Panc1 (cell line): ENCODE data around the gene HSPA4L. TPM values are rescaled to one million over a fixed set of nuclear protein-coding genes. Genes with fewer than 3 reads are reported as not detected.

Source experiments
- ATAC-seq: fragments of 200-7000 bp; cut with Tn5 transposase; 2 replicates; pipeline ENCODE4 v1.9.1; 2020; ENCODE audit warnings: mild to moderate bottlenecking, moderate library complexity
- BruUV-seq: library from RNA; stranded (reverse); fragments of 400-500 nt; replicated peaks from 2 replicates; lab custom pipeline; 2021; lab: Mats Ljungman, UMichigan
- CTCF ChIA-PET: fragments of 300-600 bp; sonication (Branson Sonifier 250); formaldehyde crosslinking; loops from one replicate; lab custom pipeline; 2022; ENCODE audit warnings: antibody characterized with exemption; lab: Charles Lee
- POLR2A ChIA-PET: fragments of 300-600 bp; sonication (Branson Sonifier 250); formaldehyde crosslinking; loops from one replicate; lab custom pipeline; 2022; ENCODE audit warnings: antibody characterized with exemption; lab: Charles Lee
- DNase-seq: peaks from one replicate; pipeline ENCODE4 v3.0.0-alpha.2; 2010; ENCODE audit warnings: low read depth, low spot score
- H3K27ac ChIP-seq: 2 replicates; pipeline ENCODE4 v1.5.1; 2011; ENCODE audit warnings: mild to moderate bottlenecking, low read length, inconsistent platforms
- H3K27me3 ChIP-seq: fragments of 200-500 bp; sonication (Bioruptor generic); 2 replicates; pipeline ENCODE4 v1.6.0; 2014; ENCODE audit warnings: low read length, inconsistent platforms; ENCODE audit not compliant: control insufficient read depth, insufficient read depth
- H3K36me3 ChIP-seq: fragments of 200-500 bp; sonication (Bioruptor generic); 2 replicates; pipeline ENCODE4 v1.5.1; 2014; ENCODE audit warnings: inconsistent platforms, mild to moderate bottlenecking, low read length, moderate library complexity; ENCODE audit not compliant: control insufficient read depth, insufficient read depth
- H3K4me1 ChIP-seq: 2 replicates; pipeline ENCODE4 v1.5.1; 2011; ENCODE audit warnings: inconsistent platforms, mild to moderate bottlenecking, low read length, moderate library complexity; ENCODE audit not compliant: control insufficient read depth, insufficient read depth
- H3K4me3 ChIP-seq, 2 experiments: 2 replicates each; pipeline ENCODE4 v1.5.1; 2011 to 2012; ENCODE audit warnings: low read depth in 2 of 2, low read length in 2 of 2, mild to moderate bottlenecking in 2 of 2, inconsistent platforms in 1 of 2, moderate library complexity in 1 of 2
- H3K9me3 ChIP-seq: fragments of 200-500 bp; sonication (Bioruptor generic); 2 replicates; pipeline ENCODE4 v1.5.1; 2014; ENCODE audit warnings: low read depth, mild to moderate bottlenecking, inconsistent platforms, low read length, moderate library complexity; ENCODE audit not compliant: control insufficient read depth, insufficient read depth
- POLR2AphosphoS5 ChIP-seq: IDR thresholded peaks from 2 replicates; pipeline ENCODE4 v1.6.1; 2012; ENCODE audit warnings: mild to moderate bottlenecking, low read depth, low read length, moderate library complexity
- SIN3A ChIP-seq: IDR thresholded peaks from 2 replicates; pipeline ENCODE4 v1.6.1; 2012; ENCODE audit warnings: low read depth, mild to moderate bottlenecking, low read length, moderate library complexity, borderline replicate concordance; ENCODE audit not compliant: insufficient read depth
- TCF7L2 ChIP-seq: IDR thresholded peaks from 2 replicates; pipeline ENCODE4 v1.6.1; 2011; ENCODE audit warnings: mild to moderate bottlenecking, low read depth, low read length, inconsistent platforms
- in situ Hi-C: cut with HindIII; loops from 2 replicates; pipeline ENCODE4 v1.10.0; 2016; ENCODE audit warnings: low sequenced_read_pairs, low pct_unique_long_range_greater_than_20kb
- intact Hi-C: fragments of 100-400 bp; cut with micrococcal nuclease; formaldehyde crosslinking; loops from one replicate; pipeline ENCODE4 v1.10.0; 2022; ENCODE audit not compliant: unreplicated experiment
- total RNA-seq: library from RNA; stranded (reverse); gene quantifications from one replicate; pipeline ENCODE4 v1.2.1, GENCODE V29; 2021; ENCODE audit not compliant: unreplicated experiment
- TF ChIP-seq, protein P1 (sequence below), 2 experiments: IDR thresholded peaks; 2 replicates each; pipeline ENCODE4 v1.6.1; 2011 to 2012; ENCODE audit warnings: low read depth in 2 of 2, control low read depth in 1 of 2, low read length in 1 of 2, mild to moderate bottlenecking in 1 of 2, moderate library complexity in 1 of 2; ENCODE audit not compliant: insufficient read depth in 1 of 2
- TF ChIP-seq, protein P2 (sequence below): fragments of 450-650 bp; IDR thresholded peaks from 2 replicates; pipeline ENCODE4 v1.5.1; 2017; ENCODE audit warnings: mild to moderate bottlenecking

The HSPA4L gene
- total RNA-seq, 1 experiment from 2014 or later, result 21.5 TPM

DNA sequence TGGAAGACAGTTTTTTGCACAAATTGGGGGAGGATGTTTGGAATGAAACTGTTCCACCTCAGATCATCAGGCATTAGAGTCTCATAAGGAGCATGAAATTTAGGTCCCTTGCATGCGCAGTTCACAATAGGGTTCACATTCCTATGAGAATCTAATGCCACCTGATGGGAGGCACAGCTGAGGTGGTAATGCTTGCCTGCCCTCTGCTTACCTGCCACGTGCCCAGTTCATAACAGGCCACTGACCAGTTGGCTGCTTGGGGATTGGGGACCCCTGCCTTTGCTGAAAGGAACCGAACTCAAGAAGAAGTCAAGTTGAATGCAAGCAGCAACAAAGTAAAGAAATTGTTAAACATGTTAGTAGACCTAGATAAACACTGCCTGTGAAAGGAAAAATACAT lies 4.6 kb upstream of the HSPA4L start:
- intact Hi-C loops, result no loop called here
- ATAC-seq, result no peak

DNA sequence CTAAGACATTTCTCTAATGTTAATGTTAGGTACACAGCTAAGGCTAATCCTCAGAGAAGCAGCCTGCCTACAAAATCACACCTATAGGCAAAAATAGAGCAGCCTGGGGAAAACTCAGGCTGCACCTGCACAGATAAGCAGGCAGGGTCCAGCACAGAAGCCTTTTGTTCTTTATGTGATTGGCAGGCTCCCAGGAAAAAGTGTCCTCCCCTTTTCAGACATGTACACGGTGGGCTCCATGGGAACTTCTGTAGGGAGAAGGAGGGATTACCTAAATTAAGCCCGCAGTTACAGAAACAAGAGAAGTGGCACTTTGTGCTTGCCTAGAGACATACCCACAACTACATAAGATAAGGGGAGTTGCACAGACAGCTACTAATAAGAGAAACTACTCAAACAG lies 4.0 kb upstream of the HSPA4L start:
- no peak overlapping the region for H3K4me3 ChIP-seq
- DNase-seq, result no peak
- no peaks in the 10 kb centered on the region; the same call in 1 of the 2 replicates for H3K36me3 ChIP-seq
- no peaks in the 10 kb centered on the region for H3K9me3 ChIP-seq
- no peaks in the 10 kb centered on the region for H3K27me3 ChIP-seq
- POLR2A ChIA-PET, result no interaction called here
- TF ChIP-seq POLR2AphosphoS5 (no peak), TCF7L2 (no peak), SIN3A (no peak)
- TF ChIP-seq, protein P1, sequence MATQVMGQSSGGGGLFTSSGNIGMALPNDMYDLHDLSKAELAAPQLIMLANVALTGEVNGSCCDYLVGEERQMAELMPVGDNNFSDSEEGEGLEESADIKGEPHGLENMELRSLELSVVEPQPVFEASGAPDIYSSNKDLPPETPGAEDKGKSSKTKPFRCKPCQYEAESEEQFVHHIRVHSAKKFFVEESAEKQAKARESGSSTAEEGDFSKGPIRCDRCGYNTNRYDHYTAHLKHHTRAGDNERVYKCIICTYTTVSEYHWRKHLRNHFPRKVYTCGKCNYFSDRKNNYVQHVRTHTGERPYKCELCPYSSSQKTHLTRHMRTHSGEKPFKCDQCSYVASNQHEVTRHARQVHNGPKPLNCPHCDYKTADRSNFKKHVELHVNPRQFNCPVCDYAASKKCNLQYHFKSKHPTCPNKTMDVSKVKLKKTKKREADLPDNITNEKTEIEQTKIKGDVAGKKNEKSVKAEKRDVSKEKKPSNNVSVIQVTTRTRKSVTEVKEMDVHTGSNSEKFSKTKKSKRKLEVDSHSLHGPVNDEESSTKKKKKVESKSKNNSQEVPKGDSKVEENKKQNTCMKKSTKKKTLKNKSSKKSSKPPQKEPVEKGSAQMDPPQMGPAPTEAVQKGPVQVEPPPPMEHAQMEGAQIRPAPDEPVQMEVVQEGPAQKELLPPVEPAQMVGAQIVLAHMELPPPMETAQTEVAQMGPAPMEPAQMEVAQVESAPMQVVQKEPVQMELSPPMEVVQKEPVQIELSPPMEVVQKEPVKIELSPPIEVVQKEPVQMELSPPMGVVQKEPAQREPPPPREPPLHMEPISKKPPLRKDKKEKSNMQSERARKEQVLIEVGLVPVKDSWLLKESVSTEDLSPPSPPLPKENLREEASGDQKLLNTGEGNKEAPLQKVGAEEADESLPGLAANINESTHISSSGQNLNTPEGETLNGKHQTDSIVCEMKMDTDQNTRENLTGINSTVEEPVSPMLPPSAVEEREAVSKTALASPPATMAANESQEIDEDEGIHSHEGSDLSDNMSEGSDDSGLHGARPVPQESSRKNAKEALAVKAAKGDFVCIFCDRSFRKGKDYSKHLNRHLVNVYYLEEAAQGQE (IDR thresholded peaks at IDR 0.05; ENCODE audit: insufficient read depth in 1 of 2, low read depth in 2 of 2, low read length in 1 of 2), result no peak
- TF ChIP-seq, protein P2, sequence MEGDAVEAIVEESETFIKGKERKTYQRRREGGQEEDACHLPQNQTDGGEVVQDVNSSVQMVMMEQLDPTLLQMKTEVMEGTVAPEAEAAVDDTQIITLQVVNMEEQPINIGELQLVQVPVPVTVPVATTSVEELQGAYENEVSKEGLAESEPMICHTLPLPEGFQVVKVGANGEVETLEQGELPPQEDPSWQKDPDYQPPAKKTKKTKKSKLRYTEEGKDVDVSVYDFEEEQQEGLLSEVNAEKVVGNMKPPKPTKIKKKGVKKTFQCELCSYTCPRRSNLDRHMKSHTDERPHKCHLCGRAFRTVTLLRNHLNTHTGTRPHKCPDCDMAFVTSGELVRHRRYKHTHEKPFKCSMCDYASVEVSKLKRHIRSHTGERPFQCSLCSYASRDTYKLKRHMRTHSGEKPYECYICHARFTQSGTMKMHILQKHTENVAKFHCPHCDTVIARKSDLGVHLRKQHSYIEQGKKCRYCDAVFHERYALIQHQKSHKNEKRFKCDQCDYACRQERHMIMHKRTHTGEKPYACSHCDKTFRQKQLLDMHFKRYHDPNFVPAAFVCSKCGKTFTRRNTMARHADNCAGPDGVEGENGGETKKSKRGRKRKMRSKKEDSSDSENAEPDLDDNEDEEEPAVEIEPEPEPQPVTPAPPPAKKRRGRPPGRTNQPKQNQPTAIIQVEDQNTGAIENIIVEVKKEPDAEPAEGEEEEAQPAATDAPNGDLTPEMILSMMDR, result no peak
- H3K27ac ChIP-seq, result no peak overlapping the region
- in situ Hi-C loops, result no loop called here
- intact Hi-C loops, result no loop called here
- no peak for ATAC-seq
- no peaks in the 10 kb centered on the region for H3K4me1 ChIP-seq
- no TSS peak for BruUV-seq
- CTCF ChIA-PET, result no interaction called here

More for the DNA sequence above, 4.6 kb upstream of the HSPA4L start:
- Histone ChIP-seq H3K4me1 (no peaks in the 10 kb centered on the region), H3K27ac (no peak overlapping the region), H3K4me3 (no peak overlapping the region), H3K36me3 (no peaks in the 10 kb centered on the region), H3K27me3 (no peaks in the 10 kb centered on the region), H3K9me3 (no peaks in the 10 kb centered on the region)
- POLR2A ChIA-PET, result no interaction called here
- in situ Hi-C loops, result no loop called here
- TF ChIP-seq, protein P2, result no peak
- no peak for TF ChIP-seq POLR2AphosphoS5
- TF ChIP-seq, protein P1 (IDR thresholded peaks at IDR 0.05; ENCODE audit: insufficient read depth in 1 of 2, low read depth in 2 of 2, low read length in 1 of 2), result no peak
- no peak for TF ChIP-seq TCF7L2
- TF ChIP-seq SIN3A, result no peak
- CTCF ChIA-PET, result no interaction called here
- DNase-seq, result no peak
- BruUV-seq, result no TSS peak
